CD8-positive, alpha-beta memory T cell (primary cell): ENCODE data around the gene WDR46. TPM values are rescaled to one million over a fixed set of nuclear protein-coding genes. Genes with fewer than 3 reads are reported as not detected.

Experiments
- CTCF ChIA-PET: fragments of 350-600 bp; sonication (Branson Sonifier 250); formaldehyde crosslinking; loops from one replicate; lab custom pipeline; 2021; ENCODE audit warnings: antibody characterized with exemption; lab: Charles Lee
- POLR2A ChIA-PET: fragments of 350-600 bp; sonication (Branson Sonifier 250); formaldehyde crosslinking; loops from one replicate; lab custom pipeline; 2021; ENCODE audit warnings: antibody characterized with exemption; lab: Charles Lee
- DNase-seq, 5 donors: peaks; one replicate each; pipeline versions ENCODE4 v3.0.0 to v3.0.0-alpha.2; 2020 to 2022; ENCODE audit warnings: mixed read lengths in 1 of 5
- H3K27ac ChIP-seq: one replicate; pipeline ENCODE4 v1.7.0; 2013; ENCODE audit warnings: low read depth, mild to moderate bottlenecking, low read length, moderate library complexity
- H3K27me3 ChIP-seq: 2 replicates; pipeline ENCODE4 v1.7.0; 2013; ENCODE audit warnings: low read length, mild to moderate bottlenecking; ENCODE audit not compliant: insufficient read depth, poor library complexity, severe bottlenecking
- H3K36me3 ChIP-seq: 2 replicates; pipeline ENCODE4 v1.7.0; 2013; ENCODE audit warnings: mild to moderate bottlenecking, low read length, moderate library complexity; ENCODE audit not compliant: insufficient read depth
- H3K4me1 ChIP-seq: 2 replicates; pipeline ENCODE4 v1.7.0; 2013; ENCODE audit warnings: mild to moderate bottlenecking, low read length, moderate library complexity; ENCODE audit not compliant: insufficient read depth
- H3K4me3 ChIP-seq: 2 replicates; pipeline ENCODE4 v1.7.0; 2013; ENCODE audit warnings: mild to moderate bottlenecking, low read length
- H3K9me3 ChIP-seq: 2 replicates; pipeline ENCODE4 v1.7.0; 2013; ENCODE audit warnings: mild to moderate bottlenecking, low read length
- H3K27ac Mint-ChIP-seq, 8 donors: one replicate each; pipeline ENCODE4 v1.8.0; 2020 to 2021; ENCODE audit warnings: mixed read lengths in 8 of 8, mild to moderate bottlenecking in 6 of 8, inconsistent platforms in 3 of 8, moderate library complexity in 3 of 8
- H3K27me3 Mint-ChIP-seq, 2 donors: one replicate each; pipeline ENCODE4 v1.8.0; 2020 to 2021; ENCODE audit warnings: mixed read lengths in 2 of 2, mild to moderate bottlenecking in 1 of 2, moderate library complexity in 1 of 2
- H3K36me3 Mint-ChIP-seq, 3 donors: one replicate each; pipeline ENCODE4 v1.8.0; 2020 to 2021; ENCODE audit warnings: mixed read lengths in 3 of 3, inconsistent platforms in 1 of 3, mild to moderate bottlenecking in 1 of 3
- H3K4me1 Mint-ChIP-seq, 3 donors: one replicate each; pipeline ENCODE4 v1.8.0; 2020 to 2021; ENCODE audit warnings: mixed read lengths in 3 of 3, inconsistent platforms in 1 of 3, mild to moderate bottlenecking in 1 of 3
- H3K4me3 Mint-ChIP-seq, 7 donors: one replicate each; pipeline ENCODE4 v1.8.0; 2020 to 2021; ENCODE audit warnings: mixed read lengths in 7 of 7, mild to moderate bottlenecking in 6 of 7, moderate library complexity in 4 of 7, inconsistent platforms in 2 of 7
- H3K9me3 Mint-ChIP-seq, 5 donors: one replicate each; pipeline ENCODE4 v1.8.0; 2020 to 2022; ENCODE audit warnings: mixed read lengths in 5 of 5, mild to moderate bottlenecking in 3 of 5, moderate library complexity in 2 of 5, inconsistent platforms in 1 of 5
- polyA plus RNA-seq: library from polyadenylated mRNA; unstranded; fragments of 300-500 nt; fragmentation: Illumina TruSeq; gene quantifications from one replicate; pipeline ENCODE4 v1.2.3, GENCODE V29; 2021
- total RNA-seq, 2 experiments: library from RNA; stranded (reverse); gene quantifications; one replicate each; pipeline ENCODE4 v1.2.3, GENCODE V29; 2021

Gene WDR46
- total and polyA plus RNA-seq, 3 experiments from 2014 or later: 76.0 to 117 (median 112) TPM

GRCh38 chr6:33252759-33253158 lies 36.3 kb downstream of the WDR46 start:
- no peak for DNase-seq
- H3K4me1 Mint-ChIP-seq: peaks cover 32 to 42% (median 38%) of the 10 kb centered on the region in 3 donors
- Histone ChIP-seq H3K4me1 (peaks cover 24% of the 10 kb centered on the region), H3K4me3 (no peak overlapping the region), H3K27me3 (no peaks in the 10 kb centered on the region), H3K27ac (no peak overlapping the region), H3K36me3 (peaks cover 7% of the 10 kb centered on the region), H3K9me3 (no peaks in the 10 kb centered on the region)
- ChIA-PET POLR2A (no interaction called here), CTCF (no interaction called here)
- no peaks in the 10 kb centered on the region for H3K9me3 Mint-ChIP-seq
- peaks cover 0 to 40% (median 13%) of the 10 kb centered on the region in 3 donors for H3K36me3 Mint-ChIP-seq
- no peak overlapping the region for H3K27ac Mint-ChIP-seq
- H3K27me3 Mint-ChIP-seq: peaks cover 0 to 2% of the 10 kb centered on the region in 2 donors
- H3K4me3 Mint-ChIP-seq: no peak overlapping the region

- H3K27ac ChIP-seq: no peak overlapping the region
- H3K27me3 ChIP-seq: no peaks in the 10 kb centered on the region
- H3K9me3 ChIP-seq: no peaks in the 10 kb centered on the region
- H3K27ac Mint-ChIP-seq: peak overlapping the region in 7 of 8 donors; percentile 48 to 83 (median 64)
- H3K9me3 Mint-ChIP-seq: no peaks in the 10 kb centered on the region
- peaks cover 24% of the 10 kb centered on the region for H3K4me1 ChIP-seq
- H3K36me3 ChIP-seq: peaks cover 7% of the 10 kb centered on the region
- peaks cover 32 to 42% (median 38%) of the 10 kb centered on the region in 3 donors for H3K4me1 Mint-ChIP-seq
- CTCF ChIA-PET: interaction anchor here (4.7 to 4.8 kb wide), 2 partner anchors 20 to 91 kb away, joined by 33 to 101 read pairs; partner anchors contain the start of genes RPS18 and VPS52
- peaks cover 2 to 3% of the 10 kb centered on the region in 2 donors for H3K27me3 Mint-ChIP-seq
- POLR2A ChIA-PET: interaction anchor here (4.4 kb wide), 1 partner anchor 26 kb away, joined by 24 read pairs; the partner anchor contains the start of gene B3GALT4
- DNase-seq: no peak
- H3K36me3 Mint-ChIP-seq: peaks cover 0 to 38% (median 13%) of the 10 kb centered on the region in 3 donors
- peak overlapping the region in 6 of 7 donors; percentile 1 to 71 (median 46) for H3K4me3 Mint-ChIP-seq
- H3K4me3 ChIP-seq: no peak overlapping the region
These were observed 37.5 kb downstream of the WDR46 start for GRCh38 chr6:33251395-33252012.

- peak overlapping the region in 6 of 7 donors; percentile 59 to 94 (median 86) for H3K4me3 Mint-ChIP-seq
- Histone ChIP-seq H3K9me3 (no peaks in the 10 kb centered on the region), H3K4me1 (peaks cover 24% of the 10 kb centered on the region), H3K27ac (no peak overlapping the region), H3K27me3 (no peaks in the 10 kb centered on the region), H3K36me3 (peaks cover 7% of the 10 kb centered on the region), H3K4me3 (no peak overlapping the region)
- ChIA-PET CTCF (interaction anchor here (2.3 to 4.8 kb wide), 3 partner anchors 10 to 90 kb away, joined by 13 to 101 read pairs (median 33); partner anchors contain the start of genes RPS18 and VPS52), POLR2A (interaction anchor here (1.0 to 4.4 kb wide), 3 partner anchors 21 to 93 kb away, joined by 3 to 26 read pairs (median 24); partner anchors contain the start of genes B3GALT4, RPS18 and VPS52)
- H3K4me1 Mint-ChIP-seq: peaks cover 32 to 42% (median 38%) of the 10 kb centered on the region in 3 donors
- no peak for DNase-seq
- H3K9me3 Mint-ChIP-seq: no peaks in the 10 kb centered on the region
- H3K27me3 Mint-ChIP-seq: peaks cover 2 to 4% of the 10 kb centered on the region in 2 donors
- peak overlapping the region in 6 of 8 donors; percentile 34 to 98 (median 97) for H3K27ac Mint-ChIP-seq
- H3K36me3 Mint-ChIP-seq: peaks cover 0 to 34% (median 13%) of the 10 kb centered on the region in 3 donors
These were observed 38.3 kb downstream of the WDR46 start for GRCh38 chr6:33250731-33251130.

GRCh38 chr6:33249732-33250630 lies 39.1 kb downstream of the WDR46 start:
- H3K27me3 Mint-ChIP-seq: peaks cover 2 to 4% of the 10 kb centered on the region in 2 donors
- Histone ChIP-seq H3K9me3 (no peaks in the 10 kb centered on the region), H3K4me3 (peak overlapping the region; percentile 74), H3K27me3 (no peaks in the 10 kb centered on the region), H3K36me3 (peaks cover 7% of the 10 kb centered on the region), H3K4me1 (peaks cover 24% of the 10 kb centered on the region), H3K27ac (peak overlapping the region; percentile 89)
- peaks cover 32 to 42% (median 38%) of the 10 kb centered on the region in 3 donors for H3K4me1 Mint-ChIP-seq
- CTCF ChIA-PET: interaction anchor here (0.9 to 4.8 kb wide), 13 partner anchors 11 to 168 kb away, joined by 3 to 101 read pairs (median 7); partner anchors contain the start of genes CUTA, RGL2, RPS18 and VPS52
- POLR2A ChIA-PET: interaction anchor here (0.5 to 4.4 kb wide), 14 partner anchors 14 to 278 kb away, joined by 3 to 26 read pairs (median 6); partner anchors contain the start of genes B3GALT4, HSD17B8, PFDN6 and RING1
- H3K9me3 Mint-ChIP-seq: no peaks in the 10 kb centered on the region
- peak overlapping the region; percentile 95 to 98 (median 98) for H3K27ac Mint-ChIP-seq
- peak overlapping the region; percentile 82 to 96 (median 89) for H3K4me3 Mint-ChIP-seq
- DNase-seq: no peak
- peaks cover 0 to 31% (median 13%) of the 10 kb centered on the region in 3 donors for H3K36me3 Mint-ChIP-seq

GRCh38 chr6:33248932-33249731 lies 39.9 kb downstream of the WDR46 start:
- H3K4me1 ChIP-seq: peaks cover 24% of the 10 kb centered on the region
- ChIA-PET CTCF (interaction anchor here (0.7 to 4.8 kb wide), 45 partner anchors 11 to 277 kb away, joined by 3 to 101 read pairs (median 5); partner anchors contain the start of genes B3GALT4, CUTA, HLA-DPA1 and HLA-DPB1), POLR2A (interaction anchor here (0.5 to 4.4 kb wide), 17 partner anchors 15 to 277 kb away, joined by 3 to 26 read pairs (median 7); partner anchors contain the start of genes B3GALT4, HSD17B8, PFDN6 and RGL2)
- H3K27ac Mint-ChIP-seq: peak overlapping the region; percentile 95 to 99 (median 98)
- H3K27ac ChIP-seq: peak overlapping the region; percentile 90
- peaks cover 7% of the 10 kb centered on the region for H3K36me3 ChIP-seq
- peak; percentile 95 to 98 (median 96) for DNase-seq
- H3K9me3 ChIP-seq: no peaks in the 10 kb centered on the region
- peaks cover 2 to 4% of the 10 kb centered on the region in 2 donors for H3K27me3 Mint-ChIP-seq
- H3K36me3 Mint-ChIP-seq: peaks cover 0 to 28% (median 13%) of the 10 kb centered on the region in 3 donors
- H3K4me3 Mint-ChIP-seq: peak overlapping the region; percentile 82 to 96 (median 89)
- H3K27me3 ChIP-seq: no peaks in the 10 kb centered on the region
- peaks cover 32 to 42% (median 38%) of the 10 kb centered on the region in 3 donors for H3K4me1 Mint-ChIP-seq
- no peaks in the 10 kb centered on the region for H3K9me3 Mint-ChIP-seq
- H3K4me3 ChIP-seq: peak overlapping the region; percentile 74

- DNase-seq: peak in 1 of 5 donors; percentile 18
- CTCF ChIA-PET: interaction anchor here (0.7 to 4.8 kb wide), 46 partner anchors 10 to 277 kb away, joined by 3 to 101 read pairs (median 5); partner anchors contain the start of genes B3GALT4, CUTA, HLA-DPA1 and HLA-DPB1
- peaks cover 7% of the 10 kb centered on the region for H3K36me3 ChIP-seq
- POLR2A ChIA-PET: interaction anchor here (0.5 to 4.4 kb wide), 12 partner anchors 22 to 532 kb away, joined by 3 to 24 read pairs (median 8); partner anchors contain the start of genes B3GALT4, HSD17B8, RGL2 and RING1
- Mint-ChIP-seq H3K9me3 (no peaks in the 10 kb centered on the region), H3K4me3 (peak overlapping the region; percentile 82 to 96 (median 89)), H3K36me3 (peaks cover 0 to 27% (median 13%) of the 10 kb centered on the region in 3 donors), H3K4me1 (peaks cover 32 to 42% (median 38%) of the 10 kb centered on the region in 3 donors), H3K27me3 (peaks cover 2 to 4% of the 10 kb centered on the region in 2 donors), H3K27ac (peak overlapping the region; percentile 95 to 99 (median 98))
- no peaks in the 10 kb centered on the region for H3K27me3 ChIP-seq
- H3K4me1 ChIP-seq: peaks cover 24% of the 10 kb centered on the region
- peak overlapping the region; percentile 70 for H3K4me3 ChIP-seq
- H3K9me3 ChIP-seq: no peaks in the 10 kb centered on the region
- H3K27ac ChIP-seq: peak overlapping the region; percentile 90
These were observed 40.5 kb downstream of the WDR46 start for GRCh38 chr6:33248643-33248931.
